T-helper 1 cell (primary cell): ENCODE data around the gene NDST3.
A peak's percentile ranks its signal among the peaks of the same experiment; 100 is the strongest.

ENCODE experiments used
- DNase-seq, 5 donors: peaks; one replicate each; pipeline ENCODE4 v3.0.0-alpha.2; 2012 to 2020
- total RNA-seq, 4 donors: gene quantifications; one replicate each; lab custom pipeline; 2026; lab: John Stamatoyannopoulos, UW

The NDST3 gene
- 0 reads per million in 4 donors for total RNA-seq

DNA sequence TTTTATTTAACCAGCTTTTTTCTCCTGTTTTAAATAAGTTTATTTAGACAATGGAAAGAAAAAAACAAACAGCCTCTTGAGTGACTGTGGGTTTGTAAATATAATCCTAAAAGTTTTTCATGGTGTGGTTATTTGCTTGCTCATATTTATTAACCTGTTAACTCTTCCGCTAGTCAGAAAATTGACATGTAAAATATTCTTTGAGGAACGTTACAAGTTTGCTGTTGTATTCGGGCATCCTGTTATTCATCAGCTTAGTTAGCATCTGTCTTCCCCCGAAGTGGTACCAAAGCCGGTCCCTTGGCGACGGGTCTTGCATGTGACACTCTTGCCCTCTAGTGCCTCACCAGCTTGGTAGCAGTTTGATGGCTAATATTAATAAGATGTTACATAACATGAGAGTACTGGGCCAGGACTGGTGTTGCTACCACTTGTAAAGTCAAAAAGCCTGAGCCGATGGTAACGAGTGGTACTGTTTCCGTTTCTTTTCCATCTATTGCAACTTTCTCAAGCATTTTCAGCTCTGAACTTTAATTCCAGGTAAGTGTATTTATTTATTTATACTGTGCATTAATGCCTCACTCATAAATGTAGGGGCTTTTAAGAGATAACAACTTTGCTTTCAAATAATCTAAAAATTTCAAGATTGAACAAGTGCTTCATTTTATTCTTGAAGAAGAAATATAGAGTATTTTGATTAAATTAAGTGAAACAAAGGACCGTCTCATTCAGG is at the start of gene NDST3:
Gene NDST3 (plus strand): TSS at position 434 of the 733 bp plus-strand sequence. CDS start 19,425 bp downstream, outside the sequence.
- peak in 1 of 5 donors; percentile 5 for DNase-seq

DNA sequence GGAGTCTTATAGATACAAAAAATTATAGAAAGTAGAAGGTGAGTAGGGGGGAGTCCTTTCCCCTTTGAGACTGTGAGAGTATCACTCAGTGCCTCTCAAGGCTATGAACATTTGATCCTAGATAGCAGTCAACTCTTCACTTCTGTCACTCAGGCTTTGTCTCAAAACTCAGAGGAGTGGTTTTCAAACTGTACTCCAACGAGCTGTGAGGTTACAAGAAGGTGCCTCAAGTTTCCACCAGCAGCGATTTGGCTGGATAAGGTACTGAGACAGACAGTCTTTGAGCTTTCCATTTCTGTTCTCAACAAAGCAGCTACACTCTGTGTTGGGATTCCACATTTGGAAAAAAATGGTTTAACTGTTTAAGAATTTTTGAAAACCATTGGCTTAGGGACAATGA is 48.0 kb upstream of the NDST3 start:
- DNase-seq = no peak

GRCh38 chr4:117987464-117987863 is 46.8 kb upstream of the NDST3 start:
- DNase-seq = no peak

DNA sequence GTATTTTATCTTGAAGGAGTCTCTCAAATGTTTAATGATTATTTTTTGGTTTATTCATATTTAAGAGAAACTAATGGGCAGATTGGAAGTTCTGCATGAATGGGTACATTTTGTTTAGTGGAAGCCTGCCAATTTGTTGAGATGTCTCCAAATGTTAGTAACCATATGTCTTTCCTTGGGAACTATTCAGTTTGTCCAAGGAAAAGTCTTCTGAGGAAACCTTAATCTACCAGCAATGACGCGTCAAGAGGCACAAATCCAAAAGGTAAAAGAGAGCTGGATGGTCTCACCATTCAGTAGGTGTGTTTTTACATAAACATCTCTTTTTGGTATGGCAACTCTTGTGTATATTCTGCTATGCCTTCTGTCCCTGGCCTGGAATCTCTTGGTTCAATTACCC is 37.4 kb upstream of the NDST3 start:
- no peak for DNase-seq

DNA sequence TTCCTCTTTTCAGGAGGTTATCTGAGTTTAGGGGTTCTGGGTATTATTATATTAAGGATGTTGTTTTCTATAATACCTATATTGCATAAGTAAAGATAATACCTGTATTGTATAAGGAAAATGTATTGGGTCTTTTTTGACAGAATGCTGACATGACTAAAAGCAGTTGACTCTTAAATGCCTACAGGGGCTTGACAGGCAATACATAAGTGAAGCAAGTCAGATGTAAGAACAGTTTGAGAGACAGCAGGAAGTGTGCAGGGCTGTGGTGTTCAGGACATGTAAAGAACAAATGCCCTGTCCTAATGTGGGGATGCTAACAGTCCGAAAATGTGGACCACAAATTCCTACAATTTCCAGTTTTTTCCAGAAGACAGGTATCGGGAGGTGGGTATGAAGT is 30.2 kb upstream of the NDST3 start:
- DNase-seq = no peak

- no peak for DNase-seq
These were observed 28.4 kb upstream of the NDST3 start for GRCh38 chr4:118005883-118006282.

DNA sequence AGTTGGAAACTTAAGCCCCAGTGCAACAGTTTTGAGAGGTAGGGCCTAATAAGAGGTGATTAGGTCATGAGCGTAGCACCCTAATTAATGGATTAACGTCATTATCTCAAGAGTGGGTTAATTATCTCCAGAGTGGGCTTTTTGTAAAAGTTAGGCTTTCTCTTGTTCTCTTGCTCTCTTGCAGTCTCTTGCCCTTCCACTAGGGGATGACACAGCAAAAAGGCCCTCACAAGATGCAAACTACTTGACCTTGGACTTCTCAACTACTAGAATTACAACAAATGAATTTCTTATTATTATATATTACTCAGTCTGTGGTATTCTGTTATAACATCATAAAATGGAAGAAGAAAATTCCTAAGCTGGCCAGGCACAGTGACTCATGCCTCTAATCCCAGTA is 22.1 kb upstream of the NDST3 start:
- no peak for DNase-seq

DNA sequence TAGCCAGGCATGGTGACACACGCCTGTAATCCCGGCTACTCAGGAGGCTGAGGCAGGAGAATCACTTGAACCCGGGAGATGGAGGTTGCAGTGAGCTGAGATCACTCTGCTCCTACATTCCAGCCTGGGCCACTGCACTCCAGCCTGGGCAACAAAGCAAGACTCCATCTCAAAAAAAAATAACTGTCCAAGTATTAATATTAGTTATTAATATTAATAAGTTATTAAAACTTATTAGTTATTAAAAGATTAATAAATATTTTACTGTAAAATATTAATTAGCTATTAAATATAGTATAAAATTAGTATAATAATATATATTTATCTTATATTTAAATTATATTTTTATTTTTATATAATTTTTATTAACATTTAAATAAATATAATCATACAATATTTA is 19.5 kb upstream of the NDST3 start:
- no peak for DNase-seq

DNA sequence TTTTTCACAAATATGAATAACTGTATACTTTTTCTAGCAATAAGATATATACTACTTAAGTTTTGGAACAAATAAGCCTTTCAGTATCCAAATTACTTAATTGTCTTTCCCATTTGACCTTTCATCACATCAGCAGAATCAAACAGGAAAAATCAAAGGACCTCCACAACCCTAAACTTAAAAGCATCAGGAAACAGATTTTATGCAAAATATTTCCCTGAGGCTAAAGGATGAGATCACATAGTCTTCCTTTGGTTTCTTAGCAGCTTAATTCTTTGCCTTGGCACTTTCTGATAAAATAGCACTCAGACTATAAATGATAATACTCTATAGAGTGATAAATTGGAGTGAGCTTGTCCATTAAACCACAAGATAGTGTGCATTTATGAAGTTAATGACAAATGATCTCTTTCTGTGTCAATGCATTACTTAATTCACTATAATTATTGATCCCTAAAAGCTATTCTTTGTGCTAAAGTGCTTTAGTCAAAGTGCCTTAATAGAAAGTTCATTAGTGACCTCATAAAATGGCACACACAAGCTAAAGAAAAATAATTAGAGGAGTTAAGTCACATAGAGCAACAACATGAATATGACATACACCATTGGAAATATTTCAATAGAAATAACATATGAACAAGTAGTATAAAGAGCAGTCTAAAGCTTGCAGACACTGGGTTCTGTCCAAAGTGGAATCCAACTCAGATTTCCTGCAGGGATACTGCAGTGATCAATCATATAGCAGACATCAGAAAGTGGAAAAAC is 15.7 kb upstream of the NDST3 start:
- no peak for DNase-seq

DNA sequence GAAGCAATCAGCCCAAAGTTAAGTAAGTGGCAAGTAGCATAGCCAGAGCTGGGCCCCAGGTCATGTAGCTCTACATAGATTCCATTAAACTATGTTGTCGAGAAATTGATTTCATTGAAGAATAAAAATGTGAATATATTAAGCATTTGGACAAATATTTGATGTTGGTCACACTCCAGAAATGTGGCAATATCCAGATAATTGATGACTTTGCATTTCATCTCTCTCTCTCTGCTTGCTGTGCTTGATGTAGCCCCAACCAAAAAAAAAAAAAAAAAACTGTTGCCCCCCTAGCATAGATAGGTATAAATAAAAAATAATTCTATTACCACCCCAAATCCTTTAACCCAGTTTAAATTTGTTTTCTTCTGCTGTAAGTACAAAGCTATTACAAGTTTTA is 7.5 kb upstream of the NDST3 start:
- DNase-seq = no peak

- no peak for DNase-seq
These were observed 5.1 kb upstream of the NDST3 start for GRCh38 chr4:118029224-118029623.

- DNase-seq = no peak
These were observed 1.6 kb upstream of the NDST3 start for GRCh38 chr4:118032691-118033090.

DNA sequence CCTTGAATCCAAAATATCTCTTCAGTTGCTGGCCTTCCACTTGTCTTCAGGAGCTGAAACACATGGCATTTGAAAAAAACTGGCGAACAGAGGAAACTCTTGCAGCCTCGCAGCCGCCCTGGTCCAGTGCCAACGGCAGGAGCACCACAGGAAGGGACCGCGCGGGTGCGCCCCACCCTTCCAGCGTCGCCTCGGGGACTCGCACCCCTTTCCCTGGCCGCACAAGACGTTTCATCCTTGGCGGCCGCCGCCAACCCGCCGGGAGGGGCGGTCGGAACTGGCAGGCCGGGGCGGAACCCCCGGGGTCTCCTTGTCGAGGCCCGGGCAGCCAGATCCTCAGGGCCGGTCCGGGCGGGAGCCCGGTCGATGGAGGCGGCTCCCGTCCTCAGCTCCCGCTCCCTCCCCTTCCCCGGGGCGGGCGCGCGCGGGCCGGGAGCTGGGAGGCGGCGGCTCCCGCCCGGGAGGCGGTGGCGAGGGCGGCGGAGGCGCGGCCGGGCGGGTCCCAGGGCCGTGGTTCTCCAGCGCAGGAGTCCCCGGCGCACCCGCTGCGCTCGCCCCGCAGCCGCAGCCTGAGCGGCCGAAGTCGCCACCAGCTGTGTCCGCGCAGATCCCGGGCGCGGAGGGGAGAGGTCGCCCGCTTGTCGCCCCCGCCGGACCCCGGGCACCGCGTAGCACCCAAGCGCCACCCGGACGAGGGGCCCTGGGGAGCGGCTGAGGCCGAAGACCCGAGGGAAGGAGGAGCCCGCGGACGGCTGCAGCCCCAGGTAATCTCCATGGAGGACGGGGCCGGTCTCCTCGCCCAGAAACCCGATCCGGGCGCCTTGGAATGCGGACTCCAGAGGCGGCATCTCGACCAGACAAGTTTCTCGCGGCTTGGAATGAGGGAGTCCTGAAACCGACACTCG is 886 bp upstream of the NDST3 start:
- DNase-seq = no peak

DNA sequence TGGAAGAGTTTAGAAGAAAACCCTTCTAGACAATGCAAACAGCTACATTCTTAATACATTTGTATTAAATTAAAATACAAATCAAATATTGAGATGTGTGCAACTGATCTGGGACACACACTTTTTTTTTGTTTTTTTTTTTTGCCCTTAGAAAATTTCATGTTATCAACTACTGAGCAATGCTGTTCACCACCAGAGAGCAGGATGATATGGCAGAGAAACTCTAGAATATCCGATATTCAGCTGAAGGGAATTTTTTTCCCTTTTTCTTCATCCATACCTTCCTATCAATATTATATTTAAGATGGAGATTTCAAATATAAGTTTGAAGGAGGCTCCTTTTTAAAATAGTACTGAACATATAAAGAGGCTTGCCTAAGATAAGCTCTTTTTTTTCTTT is 1.0 kb downstream of the NDST3 start:
- no peak for DNase-seq

DNA sequence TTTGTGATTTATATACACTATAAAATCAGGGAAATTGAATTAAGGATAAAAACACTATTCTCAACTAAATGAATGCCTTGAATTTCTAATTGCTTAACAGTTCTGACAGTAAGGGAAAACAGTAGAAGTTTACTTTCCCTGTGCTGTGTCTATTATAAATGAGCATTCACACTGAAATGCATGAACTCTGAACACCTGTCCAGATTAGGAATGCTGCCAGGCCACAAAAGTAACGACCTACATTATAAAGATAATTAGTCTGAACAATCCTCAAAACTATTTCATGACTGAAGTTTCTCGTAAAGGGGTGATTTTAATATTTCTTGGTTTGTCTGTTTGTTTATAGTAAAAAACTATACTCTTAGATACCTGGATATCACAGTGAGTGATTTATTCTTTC is 2.0 kb downstream of the NDST3 start:
- no peak for DNase-seq

DNA sequence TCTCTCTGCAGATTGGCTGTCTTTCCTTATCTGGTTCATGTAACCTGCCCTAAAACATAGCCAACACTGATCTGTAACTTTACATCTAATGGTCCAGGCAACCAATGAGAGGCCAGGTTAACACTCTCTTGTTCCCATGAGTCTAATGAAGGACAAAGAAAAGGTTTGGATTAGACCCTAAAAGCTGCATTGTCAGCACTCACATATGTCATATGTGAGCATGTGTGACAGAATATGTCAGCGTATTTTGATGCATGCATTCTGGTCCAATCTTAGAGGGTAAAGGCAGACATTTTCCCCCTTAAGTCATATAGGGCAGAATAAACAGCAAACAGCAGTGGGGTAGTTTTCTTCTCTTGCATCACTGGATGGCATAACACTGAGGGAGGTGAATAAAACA is 3.7 kb downstream of the NDST3 start:
- DNase-seq = no peak

DNA sequence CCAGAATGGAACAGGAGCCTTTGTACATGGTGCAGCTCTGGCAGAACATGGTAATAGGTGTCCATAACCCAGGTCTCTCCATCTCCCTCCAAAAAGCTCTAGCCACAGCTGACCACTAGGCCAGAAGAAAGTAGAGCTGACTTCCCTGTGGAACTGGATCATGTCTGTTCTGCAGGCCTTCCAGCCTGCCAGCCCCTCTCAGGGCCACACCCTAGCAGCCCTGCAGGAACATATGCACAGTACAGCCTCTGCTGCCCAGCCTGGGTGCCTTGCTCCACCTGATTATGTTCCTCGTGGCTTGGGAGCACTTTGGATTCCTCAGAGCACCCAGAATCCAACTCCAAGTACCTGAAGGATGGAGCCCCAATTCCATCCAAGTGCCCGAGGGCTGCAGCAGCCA is 12.0 kb downstream of the NDST3 start:
- DNase-seq = no peak

GRCh38 chr4:118047043-118047442 is 12.8 kb downstream of the NDST3 start:
- DNase-seq = no peak

GRCh38 chr4:118058955-118059354 is 24.7 kb downstream of the NDST3 start:
- no peak for DNase-seq

DNA sequence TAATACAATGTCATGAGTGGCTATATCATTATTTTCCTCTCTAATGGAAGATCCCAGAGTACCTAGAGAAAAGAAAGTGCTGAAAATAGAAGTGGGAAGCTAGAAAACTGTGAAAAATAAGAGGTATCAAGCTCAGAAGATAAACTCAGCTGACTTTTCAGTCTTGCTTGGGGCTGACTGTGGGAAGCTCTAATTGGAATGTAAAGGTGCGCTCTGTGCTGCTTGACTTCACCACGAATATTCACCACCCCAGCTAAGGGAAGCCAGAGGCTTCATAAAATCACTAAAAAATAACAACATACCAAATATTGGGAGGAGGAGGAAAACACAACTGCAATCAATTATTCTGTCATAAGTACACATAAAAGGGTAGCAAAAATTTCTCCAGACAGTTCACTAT is 25.1 kb downstream of the NDST3 start:
- DNase-seq = no peak

DNA sequence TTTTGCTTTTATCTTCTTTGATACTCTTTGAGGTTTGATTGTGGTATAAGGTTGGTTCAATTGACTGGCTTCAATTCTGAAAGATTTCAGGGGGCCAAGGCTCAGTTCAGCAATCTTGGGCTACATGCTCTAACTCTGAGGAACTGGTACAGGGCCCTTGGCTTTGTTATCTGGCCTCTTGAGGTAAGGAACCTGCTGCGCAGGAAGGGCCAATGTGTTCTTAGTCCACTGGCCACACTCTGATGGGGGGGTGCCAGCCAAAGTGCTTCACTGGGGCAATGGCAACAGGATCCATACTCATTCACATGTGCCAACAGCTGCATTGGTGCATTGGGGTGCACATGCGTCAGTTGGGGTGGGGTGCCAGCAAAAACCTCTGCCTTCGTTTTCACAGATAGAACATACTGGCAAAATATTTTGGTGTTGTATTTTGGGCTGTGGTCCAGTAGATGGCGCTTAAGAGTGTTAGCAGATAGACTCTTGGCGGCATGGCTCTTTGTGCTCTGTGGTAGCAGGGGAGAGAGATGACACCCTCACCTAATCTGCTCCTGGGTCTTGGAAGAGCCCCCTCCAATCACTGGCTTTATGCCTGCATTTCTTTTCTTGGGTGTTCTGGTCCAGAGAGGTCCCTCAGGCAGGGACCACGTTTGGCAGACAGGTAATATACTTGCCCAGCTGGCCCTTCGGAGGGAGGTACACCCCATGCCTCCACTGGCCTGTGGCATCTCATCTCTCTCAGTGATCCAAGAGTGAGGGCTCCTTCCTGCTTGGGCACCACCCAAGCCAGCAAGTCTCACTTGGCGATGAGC is 42.9 kb downstream of the NDST3 start:
- DNase-seq = peak in 2 of 5 donors; percentile 1 to 4

GRCh38 chr4:118077767-118078105 is 43.5 kb downstream of the NDST3 start:
- DNase-seq = no peak

- no peak for DNase-seq
These were observed 47.1 kb downstream of the NDST3 start for GRCh38 chr4:118081434-118081833.
